H1 (cell line): Measurements from ENCODE around the gene UBL4A. TPM values are rescaled to one million over a fixed set of nuclear protein-coding genes. Genes with fewer than 3 reads are reported as not detected.
"Not testable (repeated sequence)": the region's sequence is repeated elsewhere in the genome, so short reads cannot be mapped to it uniquely, and the experiment has no call there.

Experiments used
- CTCF ChIA-PET: fragments of 300-600 bp; sonication (Branson Sonifier 250); formaldehyde crosslinking; loops from one replicate; lab custom pipeline; 2021; ENCODE audit not compliant: partially characterized antibody; lab: Charles Lee
- POLR2A ChIA-PET: fragments of 300-600 bp; sonication (Branson Sonifier 250); formaldehyde crosslinking; loops from one replicate; lab custom pipeline; 2021; ENCODE audit warnings: inconsistent platforms; ENCODE audit not compliant: partially characterized antibody; lab: Charles Lee
- DNase-seq, 2 experiments: peaks; one replicate each; pipeline versions ENCODE4 v3.0.0 to v3.0.0-alpha.2; 2010 to 2022; ENCODE audit warnings: low spot score in 2 of 2, low read depth in 1 of 2, mixed read lengths in 1 of 2
- FAIRE-seq: peaks from 2 replicates; lab custom pipeline; 2011; peaks lifted over from hg19 to GRCh38; lab: Jason Lieb, UNC
- H2AFZ ChIP-seq: 2 replicates; pipeline ENCODE4 v1.8.1; 2012; ENCODE audit warnings: low read length, inconsistent platforms
- H2AK5ac ChIP-seq: 2 replicates; pipeline ENCODE4 v1.6.1; 2013; ENCODE audit warnings: low read depth, low read length
- H2BK120ac ChIP-seq: replicated peaks from 2 replicates; pipeline ENCODE3; 2013; ENCODE audit warnings: low read depth, low read length, inconsistent platforms
- H2BK12ac ChIP-seq: 2 replicates; pipeline ENCODE4 v1.6.1; 2013; ENCODE audit warnings: low read depth, low read length
- H2BK15ac ChIP-seq: 2 replicates; pipeline ENCODE4 v1.6.1; 2013; ENCODE audit warnings: low read length
- H2BK20ac ChIP-seq: 2 replicates; pipeline ENCODE4 v1.6.1; 2013; ENCODE audit warnings: low read length
- H2BK5ac ChIP-seq: 2 replicates; pipeline ENCODE4 v1.6.1; 2013; ENCODE audit warnings: low read depth, low read length
- H3K14ac ChIP-seq: 2 replicates; pipeline ENCODE4 v1.6.1; 2013; ENCODE audit warnings: inconsistent platforms; ENCODE audit not compliant: insufficient read length
- H3K18ac ChIP-seq: 2 replicates; pipeline ENCODE4 v1.6.1; 2013; ENCODE audit warnings: low read length; ENCODE audit errors: extremely low read depth
- H3K23ac ChIP-seq: 2 replicates; pipeline ENCODE4 v1.6.1; 2013; ENCODE audit warnings: inconsistent platforms; ENCODE audit not compliant: insufficient read length
- H3K23me2 ChIP-seq: 2 replicates; pipeline ENCODE4 v1.6.1; 2013; ENCODE audit warnings: low read depth, low read length
- H3K27ac ChIP-seq: 2 replicates; pipeline ENCODE4 v1.6.1; 2011; ENCODE audit warnings: low read depth, low read length, inconsistent platforms
- H3K27me3 ChIP-seq, 4 experiments: replicated peaks in 1 of 4; 1 replicate in 1 of 4; 2 replicates in 3 of 4; pipeline versions ENCODE4 v1.6.1 to v1.8.1; 2011 to 2013; ENCODE audit warnings: low read length in 3 of 4, mild to moderate bottlenecking in 3 of 4, inconsistent platforms in 2 of 4, mixed read lengths in 2 of 4, moderate library complexity in 1 of 4; ENCODE audit not compliant: control insufficient read depth in 3 of 4, insufficient read depth in 3 of 4; ENCODE audit errors: extremely low read depth in 1 of 4
- H3K36me3 ChIP-seq, 4 experiments: 2 replicates each; pipeline versions ENCODE4 v1.6.1 to v1.8.1; 2011 to 2013; ENCODE audit warnings: mild to moderate bottlenecking in 4 of 4, low read length in 3 of 4, moderate library complexity in 2 of 4, control low read depth in 1 of 4, inconsistent platforms in 1 of 4; ENCODE audit not compliant: insufficient read depth in 4 of 4, control insufficient read depth in 2 of 4
- H3K4ac ChIP-seq: replicated peaks from 2 replicates; pipeline ENCODE3; 2013; ENCODE audit warnings: low read length, low read depth, mixed read lengths, inconsistent platforms; ENCODE audit not compliant: insufficient read length
- H3K4me1 ChIP-seq, 4 experiments: replicated peaks in 1 of 4; 1 replicate in 1 of 4; 2 replicates in 3 of 4; pipeline versions ENCODE4 v1.6.1 to v1.8.1; 2011 to 2013; ENCODE audit warnings: low read length in 3 of 4, inconsistent platforms in 2 of 4, mixed read lengths in 1 of 4; ENCODE audit not compliant: insufficient read depth in 4 of 4, control insufficient read depth in 3 of 4
- H3K4me2 ChIP-seq, 2 experiments: 2 replicates each; pipeline versions ENCODE4 v1.6.1 to v1.8.1; 2011 to 2013; ENCODE audit warnings: low read depth in 2 of 2, low read length in 2 of 2, control low read depth in 1 of 2, inconsistent platforms in 1 of 2, mild to moderate bottlenecking in 1 of 2; ENCODE audit not compliant: insufficient read depth in 1 of 2
- H3K4me3 ChIP-seq, 4 experiments: fragments of 200-600, 300-600 bp in 1 of 4; sonication (generic), shearing (Covaris generic), sonication (Bioruptor Twin) in 1 of 4; 2 replicates each; pipeline versions ENCODE4 v1.5.1 to v1.8.1; 2011 to 2016; ENCODE audit warnings: low read length in 4 of 4, low read depth in 3 of 4, control low read depth in 2 of 4, inconsistent platforms in 2 of 4, mild to moderate bottlenecking in 2 of 4, mixed read lengths in 1 of 4, moderate library complexity in 1 of 4; ENCODE audit not compliant: insufficient read depth in 2 of 4; ENCODE audit errors: extremely low read depth in 1 of 4
- H3K56ac ChIP-seq: replicated peaks from 2 replicates; pipeline ENCODE3; 2013; ENCODE audit warnings: low read depth, mild to moderate bottlenecking, mixed read lengths, low read length, inconsistent platforms; ENCODE audit not compliant: insufficient read length
- H3K79me1 ChIP-seq: 2 replicates; pipeline ENCODE4 v1.6.1; 2013; ENCODE audit warnings: low read depth, low read length, control low read depth
- H3K79me2 ChIP-seq, 2 experiments: 2 replicates each; pipeline versions ENCODE4 v1.6.1 to v1.8.1; 2012 to 2013; ENCODE audit warnings: low read length in 2 of 2, mild to moderate bottlenecking in 2 of 2, inconsistent platforms in 1 of 2; ENCODE audit not compliant: insufficient read depth in 2 of 2, control insufficient read depth in 1 of 2
- H3K9ac ChIP-seq, 4 experiments: replicated peaks in 1 of 4; 1 replicate in 1 of 4; 2 replicates in 3 of 4; pipeline versions ENCODE4 v1.6.1 to v1.8.1; 2011 to 2013; ENCODE audit warnings: low read depth in 3 of 4, low read length in 3 of 4, control low read depth in 2 of 4, mild to moderate bottlenecking in 2 of 4, moderate library complexity in 2 of 4, inconsistent platforms in 1 of 4; ENCODE audit errors: extremely low read depth in 1 of 4
- H3K9me3 ChIP-seq, 2 experiments: 2 replicates each; pipeline versions ENCODE4 v1.6.1 to v1.8.1; 2012 to 2013; ENCODE audit warnings: mild to moderate bottlenecking in 2 of 2, moderate library complexity in 2 of 2, control low read depth in 1 of 2, inconsistent platforms in 1 of 2, low read depth in 1 of 2, low read length in 1 of 2, mixed read lengths in 1 of 2; ENCODE audit not compliant: insufficient read depth in 2 of 2
- H4K20me1 ChIP-seq, 2 experiments: replicated peaks in 1 of 2; 2 replicates each; pipeline versions ENCODE3 to v1.8.1; 2011 to 2013; ENCODE audit warnings: inconsistent platforms in 2 of 2, low read length in 2 of 2, mild to moderate bottlenecking in 1 of 2; ENCODE audit not compliant: insufficient read depth in 2 of 2, control insufficient read depth in 1 of 2
- H4K5ac ChIP-seq: 2 replicates; pipeline ENCODE4 v1.6.1; 2013; ENCODE audit warnings: low read length, low read depth, mixed read lengths, inconsistent platforms; ENCODE audit not compliant: insufficient read length
- H4K8ac ChIP-seq: 2 replicates; pipeline ENCODE4 v1.8.0; 2013; ENCODE audit warnings: mild to moderate bottlenecking, moderate library complexity, low read length, inconsistent platforms; ENCODE audit not compliant: insufficient read depth; ENCODE audit errors: extremely low read depth
- H4K91ac ChIP-seq: replicated peaks from 2 replicates; pipeline ENCODE3; 2013; ENCODE audit warnings: low read length, mixed read lengths, inconsistent platforms; ENCODE audit not compliant: insufficient read length
- WGBS, 2 experiments: shearing (Covaris generic) in 1 of 2; methylation state at CpG; one replicate each; pipeline versions ENCODE4 v1.1.6 to v1.1.7; 2013 to 2015; ENCODE audit warnings: low lambda C conversion rate in 2 of 2, mixed read lengths in 2 of 2, inconsistent platforms in 1 of 2, low coverage in 1 of 2, missing lambda C conversion rate in 1 of 2; ENCODE audit not compliant: insufficient replicate concordance in 2 of 2, insufficient coverage in 1 of 2, insufficient read length in 1 of 2; ENCODE audit errors: extremely low coverage in 1 of 2, missing lambda C conversion rate in 1 of 2; 5-methylcytosine and 5-hydroxymethylcytosine counted together
- polyA plus RNA-seq, 7 experiments: library from polyadenylated mRNA; depleted of rRNA in 3 of 7; stranded (reverse) in 5 of 7; unstranded in 2 of 7; fragments of >200 nt in 5 of 7; fragments of 200-250 nt in 2 of 7; gene quantifications; 1 replicate in 5 of 7; 2 replicates in 1 of 7; 4 replicates in 1 of 7; pipeline versions ENCODE4 v1.2.1 to v1.2.3, GENCODE V29; 2011 to 2013; ENCODE audit warnings: missing spikeins in 2 of 7, mixed read lengths in 2 of 7
- total RNA-seq: library from RNA; stranded (reverse); fragmentation: NEBNext Ultra II Directional; extraction: Animal tissue kit (Norgen Biotek cat#: 25700); gene quantifications from 2 replicates; pipeline ENCODE4 v1.2.1, GENCODE V29; 2021

The UBL4A gene
- total and polyA plus RNA-seq, 2 of the 8 experiments (the other 6 are each of a cell fraction or from before 2014, with no cell fraction given): 23.1 to 31.7 TPM

- H3K36me3 ChIP-seq, H2AK5ac ChIP-seq, H4K91ac ChIP-seq, H3K27ac ChIP-seq, H3K18ac ChIP-seq, H3K4ac ChIP-seq, FAIRE-seq, H3K9me3 ChIP-seq, H3K23ac ChIP-seq, CTCF ChIA-PET, H3K9ac ChIP-seq, H2BK120ac ChIP-seq, H2BK20ac ChIP-seq, H3K23me2 ChIP-seq, H3K56ac ChIP-seq, H3K4me1 ChIP-seq, H3K4me2 ChIP-seq, DNase-seq, H3K27me3 ChIP-seq, H3K79me1 ChIP-seq, H2AFZ ChIP-seq, H3K4me3 ChIP-seq, H3K14ac ChIP-seq, H4K20me1 ChIP-seq, H4K8ac ChIP-seq, H4K5ac ChIP-seq, H2BK12ac ChIP-seq, H2BK15ac ChIP-seq, H2BK5ac ChIP-seq, POLR2A ChIA-PET, H3K79me2 ChIP-seq: not testable (repeated sequence)
- 81% methylated on average over 3 of the region's 4 CpGs; no CpG with 5 or more reads in 1 of the 2 experiments for WGBS, 2 experiments
These were observed 10.2 kb upstream of the UBL4A start for GRCh38 chrX:154496591-154497137.
